Measurements from ENCODE around the gene DTX3L. TPM values are rescaled to one million over a fixed set of nuclear protein-coding genes. Genes with fewer than 3 reads are reported as not detected.

Gene DTX3L
- total and polyA plus RNA-seq, 2 of the 13 experiments (the other 11 are each of a cell fraction or from before 2014, with no cell fraction given) = 2.5 to 10.9 TPM

DNA sequence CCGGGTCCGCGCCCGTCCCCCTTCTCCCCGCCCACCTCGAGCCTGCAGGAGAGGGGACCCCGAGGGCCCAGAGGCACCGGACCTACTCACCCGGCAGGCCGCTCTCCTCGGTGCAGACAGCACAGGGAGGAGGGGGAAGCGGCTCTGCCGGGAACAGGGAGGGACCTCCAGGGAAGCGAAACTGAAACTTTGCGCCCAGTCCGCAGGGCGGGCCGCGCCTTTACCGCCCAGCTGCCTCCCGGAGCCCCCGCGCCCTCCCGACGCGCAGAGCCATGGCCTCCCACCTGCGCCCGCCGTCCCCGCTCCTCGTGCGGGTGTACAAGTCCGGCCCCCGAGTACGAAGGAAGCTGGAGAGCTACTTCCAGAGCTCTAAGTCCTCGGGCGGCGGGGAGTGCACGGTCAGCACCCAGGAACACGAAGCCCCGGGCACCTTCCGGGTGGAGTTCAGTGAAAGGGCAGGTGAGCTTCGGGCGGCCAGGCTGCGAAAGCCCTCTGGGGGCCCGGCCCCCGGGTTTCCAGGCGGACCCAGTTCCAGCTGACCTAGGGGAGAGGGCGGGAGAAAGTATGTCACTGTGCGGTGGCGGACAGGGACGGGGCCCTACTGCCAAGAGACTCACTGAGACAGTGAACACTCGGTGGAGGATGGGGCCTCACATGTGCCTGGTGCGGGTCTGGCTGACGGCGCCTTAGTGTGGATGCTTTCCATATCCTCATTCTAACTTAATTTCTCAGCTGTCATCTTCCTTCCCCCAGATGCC lies at the start of gene DTX3L, which contains the start of gene PARP9 (continued):
- TF ChIP-seq, protein P1, sequence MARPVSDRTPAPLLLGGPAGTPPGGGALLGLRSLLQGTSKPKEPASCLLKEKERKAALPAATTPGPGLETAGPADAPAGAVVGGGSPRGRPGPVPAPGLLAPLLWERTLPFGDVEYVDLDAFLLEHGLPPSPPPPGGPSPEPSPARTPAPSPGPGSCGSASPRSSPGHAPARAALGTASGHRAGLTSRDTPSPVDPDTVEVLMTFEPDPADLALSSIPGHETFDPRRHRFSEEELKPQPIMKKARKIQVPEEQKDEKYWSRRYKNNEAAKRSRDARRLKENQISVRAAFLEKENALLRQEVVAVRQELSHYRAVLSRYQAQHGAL (CRISPR knock-in tag; IDR thresholded peaks at IDR 0.05; ENCODE audit: not compliant biosample characterization) = peak; percentile 68
- TF ChIP-seq JDP2 (CRISPR knock-in tag; IDR thresholded peaks at IDR 0.05; ENCODE audit: borderline replicate concordance) (no peak), NR2F2 (IDR thresholded peaks at IDR 0.05; ENCODE audit: borderline replicate concordance, low read depth) (no peak), HMGA1 (CRISPR knock-in tag; conservative IDR thresholded peaks at IDR 0.05) (no peak), SRF (IDR thresholded peaks at IDR 0.05; ENCODE audit: low read depth, low read length) (no peak), ZNF546 (CRISPR knock-in tag; conservative IDR thresholded peaks at IDR 0.05) (0 out of 2 replicates have a peak, but pooled peaks have one; percentile 51), ZNF431 (CRISPR knock-in tag; IDR thresholded peaks at IDR 0.05; ENCODE audit: borderline replicate concordance, low read depth) (0 out of 2 replicates have a peak, but pooled peaks have one; percentile 80), STAG1 (CRISPR knock-in tag; IDR thresholded peaks at IDR 0.05) (no peak; the same call in 1 of the 2 replicates), SMAD3 (CRISPR knock-in tag; IDR thresholded peaks at IDR 0.05) (no peak), MBNL3 (CRISPR knock-in tag; conservative IDR thresholded peaks at IDR 0.05) (no peak), ZNF564 (CRISPR knock-in tag; IDR thresholded peaks at IDR 0.05) (no peak; the same call in 1 of the 2 replicates), ZNF550 (CRISPR knock-in tag; IDR thresholded peaks at IDR 0.05; ENCODE audit: borderline replicate concordance) (no peak), MIER3 (CRISPR knock-in tag; IDR thresholded peaks at IDR 0.05; ENCODE audit: borderline replicate concordance) (peak; percentile 63; the same call in 1 of the 2 replicates), ZNF781 (CRISPR knock-in tag; IDR thresholded peaks at IDR 0.05; ENCODE audit: borderline replicate concordance, not compliant biosample characterization) (no peak), FOXP1 (IDR thresholded peaks at IDR 0.05) (no peak), FOXP1 (CRISPR knock-in tag; IDR thresholded peaks at IDR 0.05) (no peak), CHCHD3 (CRISPR knock-in tag; IDR thresholded peaks at IDR 0.05) (no peak), ZNF792 (CRISPR knock-in tag; IDR thresholded peaks at IDR 0.05) (peak; percentile 59; the same call in 1 of the 2 replicates), ZNF451 (CRISPR knock-in tag; IDR thresholded peaks at IDR 0.05) (no peak), ZNF563 (CRISPR knock-in tag; IDR thresholded peaks at IDR 0.05) (peak; percentile 81), KLF16 (CRISPR knock-in tag; IDR thresholded peaks at IDR 0.05) (peak in 1 of 2 experiments; percentile 36; a peak in 1 of 4 replicates)
- TF ChIP-seq, protein P2, sequence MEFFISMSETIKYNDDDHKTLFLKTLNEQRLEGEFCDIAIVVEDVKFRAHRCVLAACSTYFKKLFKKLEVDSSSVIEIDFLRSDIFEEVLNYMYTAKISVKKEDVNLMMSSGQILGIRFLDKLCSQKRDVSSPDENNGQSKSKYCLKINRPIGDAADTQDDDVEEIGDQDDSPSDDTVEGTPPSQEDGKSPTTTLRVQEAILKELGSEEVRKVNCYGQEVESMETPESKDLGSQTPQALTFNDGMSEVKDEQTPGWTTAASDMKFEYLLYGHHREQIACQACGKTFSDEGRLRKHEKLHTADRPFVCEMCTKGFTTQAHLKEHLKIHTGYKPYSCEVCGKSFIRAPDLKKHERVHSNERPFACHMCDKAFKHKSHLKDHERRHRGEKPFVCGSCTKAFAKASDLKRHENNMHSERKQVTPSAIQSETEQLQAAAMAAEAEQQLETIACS (CRISPR knock-in tag; IDR thresholded peaks at IDR 0.05) = no peak
- TF ChIP-seq, protein P3, sequence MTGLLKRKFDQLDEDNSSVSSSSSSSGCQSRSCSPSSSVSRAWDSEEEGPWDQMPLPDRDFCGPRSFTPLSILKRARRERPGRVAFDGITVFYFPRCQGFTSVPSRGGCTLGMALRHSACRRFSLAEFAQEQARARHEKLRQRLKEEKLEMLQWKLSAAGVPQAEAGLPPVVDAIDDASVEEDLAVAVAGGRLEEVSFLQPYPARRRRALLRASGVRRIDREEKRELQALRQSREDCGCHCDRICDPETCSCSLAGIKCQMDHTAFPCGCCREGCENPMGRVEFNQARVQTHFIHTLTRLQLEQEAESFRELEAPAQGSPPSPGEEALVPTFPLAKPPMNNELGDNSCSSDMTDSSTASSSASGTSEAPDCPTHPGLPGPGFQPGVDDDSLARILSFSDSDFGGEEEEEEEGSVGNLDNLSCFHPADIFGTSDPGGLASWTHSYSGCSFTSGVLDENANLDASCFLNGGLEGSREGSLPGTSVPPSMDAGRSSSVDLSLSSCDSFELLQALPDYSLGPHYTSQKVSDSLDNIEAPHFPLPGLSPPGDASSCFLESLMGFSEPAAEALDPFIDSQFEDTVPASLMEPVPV (CRISPR knock-in tag; IDR thresholded peaks at IDR 0.05) = peak; percentile 77
- TF ChIP-seq, protein P4, sequence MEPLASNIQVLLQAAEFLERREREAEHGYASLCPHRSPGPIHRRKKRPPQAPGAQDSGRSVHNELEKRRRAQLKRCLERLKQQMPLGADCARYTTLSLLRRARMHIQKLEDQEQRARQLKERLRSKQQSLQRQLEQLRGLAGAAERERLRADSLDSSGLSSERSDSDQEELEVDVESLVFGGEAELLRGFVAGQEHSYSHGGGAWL (CRISPR knock-in tag; IDR thresholded peaks at IDR 0.05) = peak; percentile 75
- TF ChIP-seq, protein P5, sequence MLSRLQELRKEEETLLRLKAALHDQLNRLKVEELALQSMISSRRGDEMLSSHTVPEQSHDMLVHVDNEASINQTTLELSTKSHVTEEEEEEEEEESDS (CRISPR knock-in tag; IDR thresholded peaks at IDR 0.05; ENCODE audit: borderline replicate concordance) = no peak
- TF ChIP-seq, protein P6, sequence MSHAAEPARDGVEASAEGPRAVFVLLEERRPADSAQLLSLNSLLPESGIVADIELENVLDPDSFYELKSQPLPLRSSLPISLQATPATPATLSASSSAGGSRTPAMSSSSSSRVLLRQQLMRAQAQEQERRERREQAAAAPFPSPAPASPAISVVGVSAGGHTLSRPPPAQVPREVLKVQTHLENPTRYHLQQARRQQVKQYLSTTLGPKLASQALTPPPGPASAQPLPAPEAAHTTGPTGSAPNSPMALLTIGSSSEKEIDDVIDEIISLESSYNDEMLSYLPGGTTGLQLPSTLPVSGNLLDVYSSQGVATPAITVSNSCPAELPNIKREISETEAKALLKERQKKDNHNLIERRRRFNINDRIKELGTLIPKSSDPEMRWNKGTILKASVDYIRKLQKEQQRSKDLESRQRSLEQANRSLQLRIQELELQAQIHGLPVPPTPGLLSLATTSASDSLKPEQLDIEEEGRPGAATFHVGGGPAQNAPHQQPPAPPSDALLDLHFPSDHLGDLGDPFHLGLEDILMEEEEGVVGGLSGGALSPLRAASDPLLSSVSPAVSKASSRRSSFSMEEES (CRISPR knock-in tag; IDR thresholded peaks at IDR 0.05) = no peak

Measured in HepG2 (cell line).